ENCODE measurements around the gene SAFB2.

Gene SAFB2

DNA sequence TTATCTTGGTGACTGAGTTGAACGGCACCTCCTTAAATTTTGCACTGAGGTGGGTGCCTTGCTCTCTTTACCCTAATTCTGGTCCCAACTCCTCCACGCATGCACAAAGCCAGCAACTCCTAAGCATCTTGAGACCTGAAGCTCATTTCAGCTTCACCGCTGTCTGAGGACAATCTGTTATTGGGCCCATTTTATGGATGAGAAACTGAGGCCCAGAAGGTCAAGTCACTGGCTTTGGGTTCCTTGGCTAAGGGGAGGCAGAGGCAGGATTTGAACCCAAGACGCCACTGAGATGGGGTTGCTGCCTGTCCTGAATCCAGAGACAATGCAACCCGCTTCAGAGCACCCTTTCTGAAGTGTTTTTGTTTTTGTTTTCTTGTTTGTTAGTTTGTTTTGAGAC, 77.5 kb downstream of the SAFB2 start:
- no peak overlapping the region for H3K27ac ChIP-seq (ENCODE audit: low read depth, low read length)
- H3K4me2 ChIP-seq (ENCODE audit: low read length): no peak overlapping the region
- H3K36me3 ChIP-seq (ENCODE audit: control insufficient read depth, low read length): no peaks in the 10 kb centered on the region
- no peaks in the 10 kb centered on the region for H4K20me1 ChIP-seq (ENCODE audit: control insufficient read depth, insufficient read depth, low read depth, low read length)
- H3K4me3 ChIP-seq (ENCODE audit: low read length): no peak overlapping the region
- no peaks in the 10 kb centered on the region for H3K4me1 ChIP-seq (ENCODE audit: control insufficient read depth, low read length)
- no peaks in the 10 kb centered on the region for H3K9me2 ChIP-seq (replicated peaks; ENCODE audit: control insufficient read depth, low read length)
- no peaks in the 10 kb centered on the region for H3F3A ChIP-seq (ENCODE audit: control insufficient read depth, insufficient read depth)
- no peaks in the 10 kb centered on the region for H3K9me3 ChIP-seq (ENCODE audit: control insufficient read depth, insufficient read depth, low read length)
- no peaks in the 10 kb centered on the region for H3K27me3 ChIP-seq (ENCODE audit: control insufficient read depth, low read length)
- no peak for TF ChIP-seq EZH2phosphoT487 (IDR thresholded peaks at IDR 0.05; ENCODE audit: borderline replicate concordance, low read length)
- H3K79me2 ChIP-seq (ENCODE audit: control insufficient read depth, low read length): no peaks in the 10 kb centered on the region

DNA sequence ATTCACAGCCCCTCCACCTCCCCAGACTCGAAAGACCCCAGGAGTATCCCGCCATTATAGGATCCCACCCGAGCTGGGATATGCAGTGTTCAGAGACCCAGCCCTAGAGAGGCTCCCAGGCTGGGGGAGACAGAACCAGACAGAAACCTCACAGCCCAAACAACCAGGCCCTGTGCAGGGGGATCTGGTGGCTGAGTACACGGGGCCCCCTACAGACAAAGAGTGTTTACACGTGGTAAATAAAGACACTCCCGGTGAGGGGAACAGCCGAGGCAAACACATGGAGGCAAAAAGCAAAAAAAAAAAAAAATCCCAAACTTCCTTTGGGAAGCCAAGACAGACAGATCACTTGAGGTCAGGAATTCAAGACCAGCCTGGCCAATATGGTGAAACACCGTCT, 79.9 kb downstream of the SAFB2 start:
- TF ChIP-seq, protein P1, sequence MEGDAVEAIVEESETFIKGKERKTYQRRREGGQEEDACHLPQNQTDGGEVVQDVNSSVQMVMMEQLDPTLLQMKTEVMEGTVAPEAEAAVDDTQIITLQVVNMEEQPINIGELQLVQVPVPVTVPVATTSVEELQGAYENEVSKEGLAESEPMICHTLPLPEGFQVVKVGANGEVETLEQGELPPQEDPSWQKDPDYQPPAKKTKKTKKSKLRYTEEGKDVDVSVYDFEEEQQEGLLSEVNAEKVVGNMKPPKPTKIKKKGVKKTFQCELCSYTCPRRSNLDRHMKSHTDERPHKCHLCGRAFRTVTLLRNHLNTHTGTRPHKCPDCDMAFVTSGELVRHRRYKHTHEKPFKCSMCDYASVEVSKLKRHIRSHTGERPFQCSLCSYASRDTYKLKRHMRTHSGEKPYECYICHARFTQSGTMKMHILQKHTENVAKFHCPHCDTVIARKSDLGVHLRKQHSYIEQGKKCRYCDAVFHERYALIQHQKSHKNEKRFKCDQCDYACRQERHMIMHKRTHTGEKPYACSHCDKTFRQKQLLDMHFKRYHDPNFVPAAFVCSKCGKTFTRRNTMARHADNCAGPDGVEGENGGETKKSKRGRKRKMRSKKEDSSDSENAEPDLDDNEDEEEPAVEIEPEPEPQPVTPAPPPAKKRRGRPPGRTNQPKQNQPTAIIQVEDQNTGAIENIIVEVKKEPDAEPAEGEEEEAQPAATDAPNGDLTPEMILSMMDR (IDR thresholded peaks at IDR 0.05; ENCODE audit: low read depth, low read length, poor library complexity, severe bottlenecking): no peak
- TF ChIP-seq EZH2phosphoT487 (IDR thresholded peaks at IDR 0.05; ENCODE audit: borderline replicate concordance, low read length): no peak
- no peaks in the 10 kb centered on the region for H4K20me1 ChIP-seq (ENCODE audit: control insufficient read depth, insufficient read depth, low read depth, low read length)
- H3K27me3 ChIP-seq (ENCODE audit: control insufficient read depth, low read length): no peaks in the 10 kb centered on the region
- no peaks in the 10 kb centered on the region for H3K4me1 ChIP-seq (ENCODE audit: control insufficient read depth, low read length)
- H3K27ac ChIP-seq (ENCODE audit: low read depth, low read length): no peak overlapping the region
- H3K4me2 ChIP-seq (ENCODE audit: low read length): no peak overlapping the region
- no peak overlapping the region for H3K4me3 ChIP-seq (ENCODE audit: low read length)
- H3K79me2 ChIP-seq (ENCODE audit: control insufficient read depth, low read length): no peaks in the 10 kb centered on the region
- H3F3A ChIP-seq (ENCODE audit: control insufficient read depth, insufficient read depth): no peaks in the 10 kb centered on the region
- no peaks in the 10 kb centered on the region for H3K36me3 ChIP-seq (ENCODE audit: control insufficient read depth, low read length)
- H3K9me3 ChIP-seq (ENCODE audit: control insufficient read depth, insufficient read depth, low read length): no peaks in the 10 kb centered on the region
- H3K9me2 ChIP-seq (replicated peaks; ENCODE audit: control insufficient read depth, low read length): no peaks in the 10 kb centered on the region

DNA sequence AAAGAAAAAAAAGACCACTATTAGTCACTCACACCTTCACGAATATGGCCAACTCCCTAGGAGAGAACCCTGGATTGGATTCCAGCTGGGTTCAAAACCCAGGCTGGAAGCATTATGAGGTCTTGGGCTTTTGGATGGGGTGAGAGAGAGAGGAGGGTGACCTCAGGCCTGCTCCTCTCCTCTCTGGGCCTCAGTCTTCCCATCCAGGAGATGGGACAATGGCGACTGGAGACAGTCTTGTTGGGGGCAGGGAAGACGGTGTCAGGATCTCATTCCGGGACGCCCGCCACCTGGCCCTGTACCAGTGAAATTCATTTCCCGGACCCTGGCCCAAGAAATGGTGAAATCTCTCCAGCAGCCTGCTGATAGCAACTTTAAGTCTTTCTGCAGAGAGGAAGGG, 81.1 kb downstream of the SAFB2 start:
- Histone ChIP-seq H3K4me1 (ENCODE audit: control insufficient read depth, low read length) (no peaks in the 10 kb centered on the region), H3K36me3 (ENCODE audit: control insufficient read depth, low read length) (no peaks in the 10 kb centered on the region), H3K4me3 (ENCODE audit: low read length) (no peak overlapping the region), H3K27me3 (ENCODE audit: control insufficient read depth, low read length) (no peaks in the 10 kb centered on the region), H3K9me3 (ENCODE audit: control insufficient read depth, insufficient read depth, low read length) (no peaks in the 10 kb centered on the region), H3K27ac (ENCODE audit: low read depth, low read length) (no peak overlapping the region), H3F3A (ENCODE audit: control insufficient read depth, insufficient read depth) (no peaks in the 10 kb centered on the region), H3K4me2 (ENCODE audit: low read length) (no peak overlapping the region), H3K9me2 (replicated peaks; ENCODE audit: control insufficient read depth, low read length) (no peaks in the 10 kb centered on the region), H4K20me1 (ENCODE audit: control insufficient read depth, insufficient read depth, low read depth, low read length) (no peaks in the 10 kb centered on the region), H3K79me2 (ENCODE audit: control insufficient read depth, low read length) (no peaks in the 10 kb centered on the region)
- TF ChIP-seq EZH2phosphoT487 (IDR thresholded peaks at IDR 0.05; ENCODE audit: borderline replicate concordance, low read length): no peak
- TF ChIP-seq, protein P1 (IDR thresholded peaks at IDR 0.05; ENCODE audit: low read depth, low read length, poor library complexity, severe bottlenecking): no peak

DNA sequence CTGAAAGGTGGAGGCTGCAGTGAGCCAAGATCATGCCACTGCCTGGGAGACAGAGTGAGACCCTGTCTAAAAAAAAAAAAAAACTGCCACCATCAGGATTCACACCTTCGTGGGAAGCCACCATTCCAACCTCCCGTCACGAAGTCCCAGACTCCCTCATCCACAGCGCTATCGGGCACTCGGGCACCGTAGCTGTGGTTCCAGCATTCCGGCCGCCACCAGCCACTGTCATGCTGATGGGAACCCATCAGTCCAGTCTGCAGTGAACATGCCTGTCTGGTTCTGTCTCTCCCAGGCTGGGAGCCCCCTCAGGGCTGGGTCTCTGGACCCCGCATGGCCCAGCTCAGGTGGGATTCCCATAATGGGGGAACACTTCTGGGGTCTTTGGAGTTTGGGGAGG, 82.4 kb downstream of the SAFB2 start:
- TF ChIP-seq, protein P1 (IDR thresholded peaks at IDR 0.05; ENCODE audit: low read depth, low read length, poor library complexity, severe bottlenecking): no peak
- TF ChIP-seq EZH2phosphoT487 (IDR thresholded peaks at IDR 0.05; ENCODE audit: borderline replicate concordance, low read length): no peak
- no peak overlapping the region for H3K27ac ChIP-seq (ENCODE audit: low read depth, low read length)
- H3K4me3 ChIP-seq (ENCODE audit: low read length): no peak overlapping the region
- H3K4me2 ChIP-seq (ENCODE audit: low read length): no peak overlapping the region
- peaks cover 4% of the 10 kb centered on the region; the same call in 1 of the 2 replicates for H3K9me3 ChIP-seq (ENCODE audit: control insufficient read depth, insufficient read depth, low read length)
- no peaks in the 10 kb centered on the region for H4K20me1 ChIP-seq (ENCODE audit: control insufficient read depth, insufficient read depth, low read depth, low read length)
- no peaks in the 10 kb centered on the region for H3F3A ChIP-seq (ENCODE audit: control insufficient read depth, insufficient read depth)
- H3K27me3 ChIP-seq (ENCODE audit: control insufficient read depth, low read length): no peaks in the 10 kb centered on the region
- H3K79me2 ChIP-seq (ENCODE audit: control insufficient read depth, low read length): no peaks in the 10 kb centered on the region
- no peaks in the 10 kb centered on the region for H3K4me1 ChIP-seq (ENCODE audit: control insufficient read depth, low read length)
- no peaks in the 10 kb centered on the region for H3K36me3 ChIP-seq (ENCODE audit: control insufficient read depth, low read length)
- no peaks in the 10 kb centered on the region for H3K9me2 ChIP-seq (replicated peaks; ENCODE audit: control insufficient read depth, low read length)
